ENCODE measurements around the gene RPL27A.
"Not testable (repeated sequence)": the region's sequence is repeated elsewhere in the genome, so short reads cannot be mapped to it uniquely, and the experiment has no call there.

Gene RPL27A

GRCh38 chr11:8682303-8683114, at the start of gene RPL27A, which contains the start of gene TRIM66:
Gene RPL27A (plus strand): TSS chr11:8682792. CDS start chr11:8682814, 22 bp downstream.
Gene TRIM66 (minus strand): TSS chr11:8682665. CDS start chr11:8672274, 10,391 bp downstream.
- DNase-seq (ENCODE audit: low read depth in 2 of 3, low spot score in 1 of 3), result peak; percentile 97 to 99 (median 98)

DNA sequence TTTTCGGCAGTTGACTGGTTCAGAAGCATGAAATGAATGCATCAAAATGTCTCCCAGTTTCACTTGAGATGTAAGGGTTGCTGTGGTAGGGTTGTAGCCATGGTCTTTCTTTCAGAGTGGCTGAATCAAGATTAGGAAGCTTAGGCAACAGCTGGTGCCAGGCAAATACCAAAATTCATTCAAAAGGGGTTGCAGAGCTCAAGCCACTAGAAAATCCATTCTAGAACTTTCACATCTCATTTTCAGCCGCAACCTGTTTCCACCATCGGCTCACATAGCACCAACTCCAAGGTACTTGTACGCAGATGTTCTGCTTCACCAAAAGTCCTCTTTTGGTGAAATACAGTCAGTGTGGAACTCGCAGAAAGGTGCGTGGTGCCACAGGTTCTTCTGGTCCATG, 48.1 kb upstream of the RPL27A start:
- DNase-seq (ENCODE audit: low read depth in 2 of 3, low spot score in 1 of 3), result no peak

GRCh38 chr11:8636127-8636526, 46.5 kb upstream of the RPL27A start:
- no peak for DNase-seq (ENCODE audit: low read depth in 2 of 3, low spot score in 1 of 3)

- no peak for DNase-seq (ENCODE audit: low read depth in 2 of 3, low spot score in 1 of 3)
Observed at GRCh38 chr11:8638300-8638699, 44.3 kb upstream of the RPL27A start.

DNA sequence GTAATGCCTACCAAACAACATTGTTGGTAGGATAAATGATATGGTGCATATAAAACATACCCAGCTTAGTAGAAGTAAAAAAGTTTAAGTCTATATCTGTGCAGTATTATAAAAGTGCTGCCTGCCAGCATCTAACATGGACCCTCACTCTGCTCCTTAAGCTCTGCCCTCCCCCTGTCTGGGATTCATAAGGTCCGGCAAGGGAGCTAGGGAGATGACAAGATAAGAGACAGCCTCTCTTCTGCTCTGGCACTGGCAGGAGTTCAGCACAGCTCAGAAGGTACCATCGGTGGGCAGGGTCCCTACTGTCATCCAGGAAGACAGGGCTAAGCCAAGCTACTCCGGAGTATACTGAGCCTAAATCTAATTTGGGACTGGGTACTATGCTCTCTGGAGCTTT, 42.9 kb upstream of the RPL27A start:
- DNase-seq (ENCODE audit: low read depth in 2 of 3, low spot score in 1 of 3), result no peak

- DNase-seq (ENCODE audit: low read depth in 2 of 3, low spot score in 1 of 3), result no peak
Observed at GRCh38 chr11:8640267-8640906, 42.2 kb upstream of the RPL27A start.

DNA sequence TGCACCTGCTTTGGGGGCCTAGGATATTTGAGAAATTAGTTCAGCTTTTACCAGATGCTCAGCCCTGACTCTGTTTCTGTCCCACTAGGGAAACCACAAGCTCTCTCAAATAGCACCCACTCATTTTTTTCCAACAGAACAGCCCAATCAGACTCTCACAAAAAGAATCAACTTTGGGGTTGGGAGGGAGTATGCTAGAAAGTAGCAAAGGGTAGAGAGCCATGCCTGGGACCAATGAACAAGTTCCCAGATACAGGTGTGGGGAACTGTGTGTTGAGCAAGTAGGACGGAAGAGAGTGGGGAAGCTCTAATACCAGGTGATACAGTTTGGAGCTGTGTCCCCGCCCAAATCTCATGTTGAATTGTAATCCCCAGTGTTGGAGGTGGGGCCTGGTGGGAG, 41.3 kb upstream of the RPL27A start:
- DNase-seq (ENCODE audit: low read depth in 2 of 3, low spot score in 1 of 3), result no peak

DNA sequence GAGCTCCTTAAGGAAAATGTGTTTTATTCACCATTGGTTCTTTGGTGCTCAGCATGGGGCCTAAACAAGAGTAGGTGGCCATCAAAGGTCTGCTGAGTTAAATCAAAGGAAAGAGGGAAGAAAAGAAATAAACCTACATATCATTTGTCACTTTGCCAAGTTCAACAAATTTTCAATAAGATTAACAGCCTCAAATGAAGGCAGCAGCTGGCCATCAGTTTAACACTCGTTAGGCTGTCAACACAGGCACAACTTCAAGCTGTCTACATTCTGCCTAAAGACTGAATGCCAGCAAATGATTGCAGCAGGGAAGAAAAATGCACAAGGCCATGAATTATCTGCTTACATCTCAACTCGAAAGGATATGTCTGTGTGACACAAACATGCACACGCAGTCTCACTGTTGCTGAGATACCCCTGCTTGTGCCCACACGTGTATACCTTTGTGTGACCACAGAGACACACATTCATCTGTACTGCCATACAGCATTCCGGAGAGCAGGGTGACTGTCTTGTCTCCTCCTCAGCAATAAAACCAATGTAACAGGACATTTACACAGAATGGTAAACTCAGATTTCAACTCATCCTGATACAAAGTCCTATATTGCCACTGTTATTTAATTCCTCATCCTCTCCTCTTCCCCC, 40.3 kb upstream of the RPL27A start:
- DNase-seq (ENCODE audit: low read depth in 2 of 3, low spot score in 1 of 3), result no peak

GRCh38 chr11:8646873-8647272, 35.7 kb upstream of the RPL27A start:
- no peak for DNase-seq (ENCODE audit: low read depth in 2 of 3, low spot score in 1 of 3)

- DNase-seq (ENCODE audit: low read depth in 2 of 3, low spot score in 1 of 3), result no peak
Observed at GRCh38 chr11:8649361-8649760, 33.2 kb upstream of the RPL27A start.

DNA sequence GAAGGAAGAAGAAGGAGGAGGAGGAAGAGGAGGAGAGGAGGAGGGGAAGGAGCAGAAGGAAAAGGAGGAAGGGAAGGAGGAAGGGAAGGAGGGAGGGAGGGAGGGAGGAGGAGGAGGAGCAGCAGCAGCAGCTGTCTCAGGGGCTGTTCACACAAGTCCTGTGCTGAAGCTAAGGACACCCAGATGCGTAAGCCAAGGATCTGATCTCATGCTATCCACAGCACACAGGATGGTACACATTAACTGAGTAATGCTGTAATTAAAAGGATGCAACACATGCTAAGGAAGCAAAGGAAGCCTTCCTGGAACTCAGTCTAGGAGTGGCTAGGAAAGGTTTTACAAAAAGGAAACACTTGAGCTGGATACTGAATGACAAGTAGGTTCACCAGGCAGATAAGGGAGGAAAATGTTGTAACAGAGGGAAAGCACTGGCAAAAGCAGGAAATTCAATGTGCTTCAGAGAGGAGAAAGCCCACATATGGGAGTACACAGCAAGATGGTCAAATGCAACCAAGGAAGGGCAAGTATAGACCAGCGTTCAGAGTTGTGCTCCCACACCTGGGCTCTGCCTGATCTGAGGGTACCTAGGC, 32.1 kb upstream of the RPL27A start:
- DNase-seq (ENCODE audit: low read depth in 2 of 3, low spot score in 1 of 3), result no peak

GRCh38 chr11:8652140-8652539, 30.5 kb upstream of the RPL27A start:
- no peak for DNase-seq (ENCODE audit: low read depth in 2 of 3, low spot score in 1 of 3)

- no peak for DNase-seq (ENCODE audit: low read depth in 2 of 3, low spot score in 1 of 3)
Observed at GRCh38 chr11:8654503-8654902, 28.1 kb upstream of the RPL27A start.

- no peak for DNase-seq (ENCODE audit: low read depth in 2 of 3, low spot score in 1 of 3)
Observed at GRCh38 chr11:8656291-8656690, 26.3 kb upstream of the RPL27A start.

DNA sequence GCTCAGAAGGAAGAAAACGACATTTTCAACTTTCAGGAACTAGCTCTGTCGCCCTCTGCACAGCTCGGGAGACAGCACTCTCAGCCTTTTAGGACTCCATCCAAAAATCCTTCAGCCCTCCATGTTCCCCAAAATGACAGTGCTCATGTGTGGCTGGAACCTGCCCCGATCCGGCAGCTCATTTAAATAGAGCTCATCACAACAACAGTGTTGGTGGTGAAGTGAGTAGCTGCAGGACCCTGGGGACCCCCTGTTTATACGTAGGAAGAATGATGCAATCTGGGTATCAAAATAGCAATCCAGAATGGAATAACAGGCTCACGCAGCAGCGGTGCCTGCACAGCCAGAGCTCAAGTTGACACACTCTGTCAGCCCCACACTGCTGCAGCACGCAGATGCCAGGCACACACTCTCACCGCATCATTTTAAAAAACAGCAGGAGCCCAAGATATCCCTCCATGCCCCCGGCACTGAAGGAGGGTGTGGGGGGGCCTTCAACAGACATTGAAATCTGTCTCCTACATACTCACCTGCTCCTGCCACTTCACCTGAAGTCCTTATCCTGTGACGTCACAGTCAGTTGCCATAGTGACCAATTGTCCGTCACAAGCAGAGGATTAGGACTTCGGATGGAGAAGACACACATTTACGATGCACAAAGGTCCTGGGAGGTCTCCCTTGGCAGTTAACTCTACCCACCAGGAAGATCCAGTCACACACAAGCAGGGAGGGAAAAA, 24.1 kb upstream of the RPL27A start:
- DNase-seq (ENCODE audit: low read depth in 2 of 3, low spot score in 1 of 3), result no peak

- no peak for DNase-seq (ENCODE audit: low read depth in 2 of 3, low spot score in 1 of 3)
Observed at GRCh38 chr11:8661001-8661795, 21.4 kb upstream of the RPL27A start.

GRCh38 chr11:8665222-8665621, 17.4 kb upstream of the RPL27A start:
- no peak for DNase-seq (ENCODE audit: low read depth in 2 of 3, low spot score in 1 of 3)

- not testable (repeated sequence) for DNase-seq (ENCODE audit: low read depth in 2 of 3, low spot score in 1 of 3)
Observed at GRCh38 chr11:8670081-8670480, 12.5 kb upstream of the RPL27A start.

DNA sequence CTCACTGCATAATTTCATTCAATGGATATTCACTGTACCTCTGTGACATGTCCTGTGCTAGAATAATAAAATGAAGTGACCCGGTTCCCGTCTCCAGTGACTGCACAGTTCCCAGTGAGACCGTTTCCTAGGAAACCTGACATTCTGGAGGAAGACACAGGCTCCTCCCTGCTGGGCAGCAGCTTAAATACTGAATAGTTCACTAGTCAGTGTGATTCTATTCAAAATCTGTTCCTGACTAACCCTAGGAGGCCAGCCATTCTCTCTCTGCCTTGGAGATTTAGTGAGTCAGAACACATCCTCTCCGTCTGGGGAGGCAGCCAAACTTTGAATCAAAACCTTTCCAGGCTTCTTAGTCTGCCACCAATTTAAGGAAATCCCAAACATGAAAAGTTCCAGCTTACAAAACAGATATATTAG, 11.4 kb upstream of the RPL27A start:
- no peak for DNase-seq (ENCODE audit: low read depth in 2 of 3, low spot score in 1 of 3)

GRCh38 chr11:8671651-8672062, 10.9 kb upstream of the RPL27A start:
- DNase-seq (ENCODE audit: low read depth in 2 of 3, low spot score in 1 of 3), result no peak

Measured in stimulated activated CD4-positive, alpha-beta T cell treated with anti-CD3 and anti-CD28 coated beads, Interleukin-12 subunit alpha, Interleukin-12 subunit beta, amount 100 ng/mL, for 48 hours (primary cell).